ENCODE results near the gene TSHZ3.

The TSHZ3 gene

GRCh38 chr19:31349160-31349881, at the start of gene TSHZ3:
Gene TSHZ3 (minus strand): TSS chr19:31349436. CDS start chr19:31349219, 217 bp downstream.
- DNase-seq: peak; percentile 49

DNA sequence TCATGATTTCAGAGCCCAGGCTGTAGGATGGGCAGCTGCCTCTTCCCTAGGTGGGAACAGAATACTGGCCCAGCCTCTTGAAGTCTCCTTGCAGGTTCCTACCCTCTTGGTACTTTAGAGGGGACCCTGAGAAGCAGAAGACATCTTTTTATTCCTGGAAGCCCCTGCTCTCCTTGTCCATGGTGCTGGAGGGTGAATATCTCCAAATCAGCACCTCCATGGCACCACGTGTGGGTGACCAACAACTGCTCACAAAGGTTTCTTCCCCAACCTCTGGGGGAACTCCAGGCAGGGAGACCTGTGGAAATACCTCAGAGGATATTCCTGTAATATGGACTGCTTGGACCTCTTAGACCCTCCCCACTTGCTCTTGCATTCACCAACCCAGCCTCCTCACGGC, 48.1 kb upstream of the TSHZ3 start:
- DNase-seq: no peak

DNA sequence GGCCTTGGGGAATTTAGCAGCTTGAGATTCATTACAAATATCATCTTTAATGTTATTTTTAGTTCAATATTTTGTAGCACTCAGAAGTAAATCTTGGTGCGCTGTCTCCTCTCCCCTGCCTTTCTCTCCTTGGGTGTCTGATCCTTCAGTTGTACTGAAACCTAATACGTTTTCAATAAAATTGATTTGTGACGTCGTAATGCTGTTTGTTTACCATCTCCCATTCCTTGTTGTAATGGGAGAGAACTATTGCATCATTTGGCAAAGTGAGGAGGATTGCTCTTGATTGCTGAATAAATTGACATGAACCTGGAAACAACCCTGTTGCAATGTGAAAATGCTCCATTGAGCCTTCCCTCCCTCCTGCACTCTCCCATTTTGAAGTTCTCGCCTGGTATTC, 43.2 kb upstream of the TSHZ3 start:
- DNase-seq: no peak

DNA sequence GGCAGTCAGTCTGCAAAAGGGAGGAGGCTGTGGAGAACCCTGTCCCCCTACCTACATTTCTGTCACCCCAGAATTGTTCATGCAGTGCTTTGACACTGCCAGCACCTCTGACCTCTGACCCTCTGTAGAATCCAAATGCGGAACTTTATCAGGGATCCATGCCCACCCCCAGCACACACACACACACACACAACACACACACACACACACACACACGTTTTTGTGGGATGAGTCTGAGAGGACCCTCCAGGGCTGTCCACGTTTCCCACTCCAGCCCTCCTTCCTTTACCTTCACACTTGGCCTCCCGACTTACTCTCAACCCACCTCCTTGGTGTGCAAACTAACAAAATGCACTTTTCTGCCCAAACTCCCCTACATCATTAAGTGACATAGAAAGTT, 42.3 kb upstream of the TSHZ3 start:
- no peak for DNase-seq

DNA sequence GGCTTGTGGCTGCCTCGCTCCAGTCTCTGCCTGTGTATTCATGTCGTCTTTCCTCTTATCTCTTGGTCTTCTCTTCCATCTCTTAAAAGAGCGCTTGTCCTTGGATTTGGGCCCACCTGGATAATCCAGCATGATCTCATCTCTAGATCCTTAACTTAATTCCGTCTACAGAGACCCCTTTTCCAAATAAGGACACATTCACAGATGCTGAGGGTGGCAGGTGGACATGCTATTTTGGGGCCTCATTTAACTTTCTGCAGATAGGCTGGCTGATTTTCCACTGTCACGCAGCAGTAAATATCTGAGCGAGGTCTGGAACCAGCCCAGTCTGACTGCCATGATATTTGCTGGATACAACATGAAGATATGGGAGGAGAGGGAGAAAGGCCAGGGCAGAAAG, 41.5 kb upstream of the TSHZ3 start:
- no peak for DNase-seq

GRCh38 chr19:31389874-31390273, 40.6 kb upstream of the TSHZ3 start:
- DNase-seq: no peak

DNA sequence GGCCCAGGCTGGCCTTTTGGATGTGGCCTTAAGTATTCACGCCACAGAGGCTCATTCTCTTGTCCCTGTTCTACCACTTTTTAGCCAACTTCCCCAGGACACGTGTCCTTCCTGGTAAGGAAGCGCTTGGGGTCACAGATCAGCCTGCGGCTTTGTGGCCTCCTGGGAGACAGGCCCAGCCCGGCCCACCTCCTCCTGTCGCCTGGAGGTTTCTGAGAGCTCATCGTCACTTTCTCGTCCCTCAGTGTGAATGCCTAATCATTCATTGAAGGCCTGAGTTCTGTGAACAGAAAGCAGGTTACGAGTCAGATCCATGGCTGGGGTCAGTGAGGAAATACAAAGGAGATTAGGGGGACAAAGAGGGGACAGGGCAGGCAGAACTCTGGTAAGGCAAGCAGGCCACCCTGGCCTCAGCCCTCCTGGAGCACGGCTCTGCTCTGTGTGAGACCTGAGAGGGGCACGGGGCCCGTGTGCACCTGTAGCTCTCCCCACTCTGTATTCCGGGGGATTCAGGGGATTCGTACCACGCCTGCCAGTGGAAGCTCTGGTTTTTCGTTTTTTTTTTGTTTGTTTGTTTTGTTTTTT, 38.6 kb upstream of the TSHZ3 start:
- no peak for DNase-seq

DNA sequence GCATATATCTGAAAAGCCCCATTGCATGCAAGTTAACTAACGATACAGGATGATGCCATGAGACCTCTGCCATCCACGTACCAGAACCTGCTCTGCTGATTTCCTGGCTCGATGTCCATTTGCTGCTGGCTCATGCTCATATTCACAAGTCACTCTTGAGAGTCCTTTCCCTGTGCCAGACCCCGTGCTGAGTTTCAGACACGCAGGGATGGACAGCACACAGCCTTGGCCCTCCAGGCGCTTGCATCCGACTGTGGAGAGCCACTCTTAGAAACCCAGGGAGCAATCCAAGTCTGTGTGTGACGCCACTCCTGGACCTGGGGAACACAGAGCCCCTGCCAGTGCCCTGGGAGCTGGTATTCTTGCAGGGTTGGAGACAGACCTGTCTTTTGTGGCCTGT, 37.6 kb upstream of the TSHZ3 start:
- DNase-seq: no peak

DNA sequence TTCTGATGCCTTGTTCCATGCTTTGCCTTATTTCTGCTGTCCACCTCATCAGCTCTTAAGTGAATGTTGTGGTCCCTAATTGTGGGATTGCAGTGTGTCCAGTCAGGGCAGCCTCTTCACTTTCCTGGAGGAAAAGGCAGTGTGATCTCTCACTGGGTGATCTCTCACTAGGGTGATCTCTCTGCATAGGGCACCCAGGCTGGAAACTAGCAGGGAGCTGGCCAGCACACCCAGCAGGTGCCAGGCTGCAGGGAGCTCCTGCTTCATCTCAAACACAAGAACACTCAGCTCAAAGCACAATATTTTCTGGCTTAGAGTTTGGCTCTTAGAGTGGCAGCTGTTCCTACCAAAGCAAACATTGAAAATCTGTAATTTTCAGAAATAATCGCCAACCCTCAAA, 36.5 kb upstream of the TSHZ3 start:
- DNase-seq: no peak

GRCh38 chr19:31383553-31383952, 34.3 kb upstream of the TSHZ3 start:
- no peak for DNase-seq

- DNase-seq: no peak
These were observed 31.6 kb upstream of the TSHZ3 start for GRCh38 chr19:31380854-31381253.

- DNase-seq: no peak
These were observed 29.2 kb upstream of the TSHZ3 start for GRCh38 chr19:31378404-31378803.

DNA sequence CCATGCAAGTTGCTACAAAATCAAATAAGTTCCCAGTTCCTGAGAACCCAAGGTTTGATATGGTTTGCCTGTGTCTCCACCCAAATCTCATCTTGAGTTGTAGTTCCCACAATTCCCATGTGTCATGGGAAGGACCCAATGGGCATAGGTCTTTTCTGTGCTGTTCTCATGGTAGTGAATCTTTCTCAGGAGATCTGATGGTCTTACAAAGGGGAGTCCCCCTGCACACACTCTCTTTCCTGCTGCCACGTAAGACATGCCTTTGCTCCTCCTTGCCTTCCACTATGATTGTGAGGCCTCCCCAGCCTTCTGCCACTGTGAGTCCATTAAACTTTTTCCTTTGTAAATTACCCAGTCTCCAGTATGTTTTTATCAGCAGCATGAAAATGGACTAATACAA, 28.5 kb upstream of the TSHZ3 start:
- no peak for DNase-seq

DNA sequence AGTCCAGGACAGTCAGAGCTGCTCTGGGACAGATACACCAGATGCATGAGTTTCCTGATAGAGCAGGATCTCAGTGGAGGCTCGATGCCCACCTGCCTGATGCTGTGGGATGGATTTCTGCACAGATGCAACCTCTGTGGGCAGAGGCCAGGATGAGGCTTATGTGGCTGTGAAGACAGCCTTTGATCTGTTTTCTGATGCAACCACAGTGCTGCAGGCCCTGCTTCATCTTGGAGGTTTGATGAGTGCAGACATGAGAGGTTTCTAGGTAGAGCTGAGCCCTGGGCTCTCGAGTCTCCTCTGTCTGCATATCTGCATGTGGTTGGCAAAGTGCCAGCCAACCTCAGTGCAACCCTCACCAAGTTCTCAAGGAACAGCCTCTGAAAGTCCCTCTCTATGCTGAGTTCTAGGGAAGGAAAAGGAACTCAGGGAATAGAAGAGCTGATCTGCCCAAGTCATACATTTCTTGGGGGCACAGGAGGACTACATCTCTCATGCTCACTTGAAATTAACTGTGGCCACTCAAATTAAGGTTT, 23.1 kb upstream of the TSHZ3 start:
- DNase-seq: no peak

DNA sequence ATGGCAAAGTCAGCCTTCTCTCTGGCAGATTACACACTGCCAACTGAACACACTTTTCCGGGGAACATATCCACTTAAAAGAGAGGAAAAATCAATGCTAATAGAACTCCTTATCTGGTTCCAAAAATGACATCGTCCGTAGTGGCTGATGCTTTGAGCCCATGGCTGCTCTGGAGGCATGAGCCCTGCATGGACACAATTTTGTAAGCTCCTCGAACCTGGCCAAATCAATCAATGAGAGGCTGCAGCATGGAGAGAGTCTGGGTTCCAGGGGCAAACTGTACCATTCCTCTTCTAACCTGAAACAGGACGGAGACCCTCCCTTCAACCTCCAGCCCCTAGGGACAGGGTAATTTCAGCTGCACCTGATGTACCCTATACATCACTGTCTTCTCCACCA, 21.0 kb upstream of the TSHZ3 start:
- DNase-seq: no peak

DNA sequence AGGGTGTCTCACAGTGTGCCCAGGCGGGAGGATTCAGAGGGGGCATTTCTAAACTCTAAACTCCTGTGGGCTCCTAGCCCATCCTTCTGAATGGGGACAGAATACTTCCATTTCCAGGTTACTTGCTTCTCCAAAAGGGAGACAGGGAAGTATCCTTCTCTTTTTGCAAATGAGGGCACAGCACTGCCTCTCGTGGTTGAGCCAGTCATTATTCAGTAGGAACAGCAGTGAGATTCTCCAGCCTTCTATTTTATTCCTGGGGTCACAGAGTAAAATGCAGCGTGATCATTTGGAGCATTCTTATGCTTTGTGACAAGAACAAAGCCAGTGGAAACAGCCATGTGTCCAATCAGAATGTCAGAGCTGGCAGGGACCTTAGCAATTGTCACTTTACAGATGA, 15.7 kb upstream of the TSHZ3 start:
- no peak for DNase-seq

DNA sequence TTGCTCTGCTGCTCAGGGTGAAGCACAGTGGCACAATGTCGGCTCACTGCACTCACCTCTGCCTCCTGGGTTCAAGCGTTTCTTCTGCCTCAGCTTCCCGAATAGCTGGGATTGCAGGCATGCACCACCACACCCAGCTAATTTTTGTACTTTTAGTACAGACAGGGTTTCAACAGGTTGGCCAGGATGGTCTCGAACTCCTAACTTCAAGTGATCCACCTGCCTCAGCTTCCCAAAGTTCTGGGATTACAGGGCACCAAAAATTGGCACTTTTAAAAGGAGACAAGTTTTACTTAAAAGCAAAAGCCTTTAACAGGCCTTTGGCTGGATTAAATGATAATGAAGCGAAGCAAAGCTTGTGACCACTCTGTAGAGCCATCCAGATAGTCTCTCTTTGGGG, 12.5 kb upstream of the TSHZ3 start:
- no peak for DNase-seq

DNA sequence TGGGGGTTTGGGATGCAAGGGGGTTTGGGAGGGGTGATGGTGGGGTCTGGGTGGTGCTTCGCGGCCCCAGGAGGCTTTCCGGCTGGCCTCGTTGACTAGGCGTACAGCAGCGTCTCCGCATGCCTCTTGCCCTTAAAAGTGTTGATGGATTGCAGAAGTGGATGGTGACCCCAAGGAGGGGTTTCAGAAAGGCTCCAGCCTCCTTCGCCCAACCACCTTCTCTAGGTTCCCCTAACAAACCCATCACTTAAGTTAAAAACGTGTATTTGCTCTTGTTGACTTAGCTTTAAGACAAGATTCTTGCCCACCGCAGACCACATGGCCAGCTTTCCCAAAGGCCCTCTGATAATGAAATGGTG, 8.1 kb upstream of the TSHZ3 start:
- DNase-seq: no peak

- peak; percentile 67 for DNase-seq
These were observed 7.5 kb upstream of the TSHZ3 start for GRCh38 chr19:31356587-31357314.

- no peak for DNase-seq
These were observed 6.5 kb upstream of the TSHZ3 start for GRCh38 chr19:31355665-31356289.

- DNase-seq: no peak
These were observed 5.8 kb upstream of the TSHZ3 start for GRCh38 chr19:31354799-31355664.

DNA sequence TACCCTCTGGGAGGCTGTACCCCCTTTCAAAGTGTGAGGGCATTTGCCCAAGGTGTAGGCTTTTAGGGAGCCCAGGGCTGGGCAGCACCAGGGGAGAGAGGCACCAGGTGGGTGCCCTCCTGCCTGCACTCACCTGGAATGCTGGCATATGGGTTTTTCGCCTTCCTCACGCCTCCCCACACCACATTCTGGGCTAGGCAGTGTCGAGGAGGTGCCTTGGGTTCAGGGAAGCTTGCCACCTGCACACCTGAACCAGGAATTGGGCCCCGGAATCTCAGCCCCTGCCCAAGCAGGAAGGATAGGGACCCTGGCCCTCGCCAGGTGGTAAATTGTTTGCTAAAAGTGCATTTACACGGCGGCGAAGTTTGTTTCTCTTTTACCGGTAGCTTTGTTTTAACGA, 5.1 kb upstream of the TSHZ3 start:
- no peak for DNase-seq

DNA sequence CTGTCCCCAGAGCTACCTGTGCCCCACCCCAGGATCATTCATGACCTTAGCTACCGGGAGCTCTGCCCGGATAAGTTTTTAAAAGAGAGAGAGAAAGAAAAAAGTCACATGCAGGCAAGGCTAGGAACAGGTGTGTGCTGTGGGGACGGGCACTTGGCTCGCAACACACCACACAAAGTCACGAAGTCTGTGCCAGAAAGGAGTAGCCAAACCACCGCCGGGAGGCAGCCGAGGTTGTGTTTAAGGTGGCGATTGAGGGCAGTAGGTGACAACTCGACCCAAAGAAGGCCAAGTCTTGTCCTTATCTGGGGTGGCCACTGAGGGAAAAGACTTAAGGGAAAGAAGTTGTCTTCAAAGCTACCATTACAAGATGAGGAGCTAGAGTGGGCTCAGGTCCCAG, 4.6 kb upstream of the TSHZ3 start:
- DNase-seq: no peak

All from activated naive CD4-positive, alpha-beta T cell treated with Interleukin-2 at 50 U/mL for 16 hours (primary cell).